Activated CD4-positive, alpha-beta T cell treated with anti-CD3 and anti-CD28 coated beads, Interleukin-2, Interleukin-6, amounts not matched to agents 100 ng/mL and 50 ng/mL, durations not matched to agents 16 hours and 8 hours (primary cell): Measurements from ENCODE around the gene ADNP.
"Not testable (repeated sequence)": the region's sequence is repeated elsewhere in the genome, so short reads cannot be mapped to it uniquely, and the experiment has no call there.

Source experiments
- DNase-seq: peaks from one replicate; pipeline ENCODE4 v3.0.0-alpha.2; 2020

The ADNP gene

DNA sequence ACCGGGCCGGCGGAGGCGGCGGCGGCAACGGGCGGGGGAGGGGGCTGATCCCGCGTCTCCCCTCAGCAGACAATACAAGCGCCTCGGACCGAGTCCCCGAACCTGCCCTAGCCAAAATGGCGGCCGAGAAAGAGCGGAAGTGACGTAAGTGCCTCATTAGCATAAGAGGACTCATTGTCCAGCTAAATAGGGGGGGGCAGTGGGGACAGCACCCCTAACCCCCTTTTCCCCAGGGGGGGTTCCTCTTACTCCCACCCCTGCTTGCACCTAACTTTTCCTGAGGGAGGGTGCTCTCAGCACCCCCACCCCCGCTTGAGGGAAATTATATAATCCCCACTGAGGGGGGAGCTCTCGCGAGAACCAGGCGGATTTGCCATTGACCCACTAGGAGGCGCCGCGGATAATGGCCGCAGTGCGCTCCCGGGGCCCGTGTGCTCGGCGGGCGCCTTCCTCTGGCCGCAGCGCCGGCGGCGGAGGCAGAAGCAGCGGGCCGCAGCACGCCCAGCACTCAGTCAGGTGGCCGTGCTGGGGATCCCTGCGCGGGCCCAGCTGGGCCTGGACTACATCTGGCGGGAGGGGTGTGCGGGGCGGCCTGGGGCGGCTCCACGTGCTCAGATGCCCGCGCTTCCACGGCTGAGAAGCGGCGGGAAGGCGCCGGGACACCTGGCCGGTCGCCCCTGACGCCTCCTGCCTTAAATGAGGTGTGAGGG is at the start of gene ADNP:
Gene ADNP, minus strand, starts transcription at position 132 of the 710 bp plus-strand sequence. CDS start 27,441 bp downstream, outside the sequence.
- peak; percentile 92 for DNase-seq

DNA sequence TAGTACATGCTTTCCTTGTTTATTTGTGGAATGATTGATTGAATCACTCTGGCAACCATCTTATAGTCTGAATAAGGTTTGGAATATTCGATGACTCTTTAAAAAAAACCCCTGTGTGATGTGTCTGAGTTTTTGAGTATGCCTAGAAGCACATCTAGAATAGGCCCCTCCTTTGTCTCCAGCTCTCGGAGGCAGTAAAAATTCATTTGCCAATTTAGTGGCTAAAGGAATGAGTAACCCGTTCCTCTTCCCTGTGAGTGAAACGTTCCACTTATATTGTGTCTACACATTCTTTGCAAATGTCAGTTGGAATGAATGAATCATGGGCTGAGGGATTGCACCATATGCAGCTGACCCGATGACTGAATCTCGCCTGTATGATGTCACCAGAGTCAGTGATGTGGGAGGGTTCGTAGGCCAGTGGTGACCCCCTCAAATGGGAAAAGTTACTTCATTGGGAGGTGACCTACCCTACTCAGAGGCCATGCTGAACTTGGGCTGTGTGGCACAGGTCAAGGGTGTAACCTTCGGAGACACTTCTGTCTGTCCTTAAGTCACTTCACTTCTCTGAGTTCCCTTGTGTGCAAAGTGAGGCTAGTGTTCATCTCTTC is 48.9 kb upstream of the ADNP start:
- DNase-seq: peak; percentile 65

DNA sequence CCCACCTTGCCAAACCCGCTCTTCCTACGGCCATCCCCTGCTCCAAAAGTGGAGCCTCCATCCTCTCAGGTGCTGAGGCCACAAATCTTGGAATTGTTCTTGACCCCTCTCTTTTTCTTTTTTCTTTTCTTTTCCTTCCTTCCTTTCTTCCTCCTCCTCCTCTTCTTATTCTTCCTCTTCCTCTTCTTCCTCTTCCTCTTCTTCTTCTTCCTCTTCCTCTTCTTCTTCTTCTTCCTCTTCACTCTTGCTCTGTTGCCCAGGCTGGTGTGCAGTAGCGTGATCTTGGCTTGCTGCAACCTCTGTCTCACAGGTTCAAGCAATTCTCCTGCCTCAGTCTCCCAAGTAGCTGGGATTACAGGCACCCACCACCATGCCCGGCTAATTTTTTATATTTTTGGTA is 47.3 kb upstream of the ADNP start:
- DNase-seq: not testable (repeated sequence)

DNA sequence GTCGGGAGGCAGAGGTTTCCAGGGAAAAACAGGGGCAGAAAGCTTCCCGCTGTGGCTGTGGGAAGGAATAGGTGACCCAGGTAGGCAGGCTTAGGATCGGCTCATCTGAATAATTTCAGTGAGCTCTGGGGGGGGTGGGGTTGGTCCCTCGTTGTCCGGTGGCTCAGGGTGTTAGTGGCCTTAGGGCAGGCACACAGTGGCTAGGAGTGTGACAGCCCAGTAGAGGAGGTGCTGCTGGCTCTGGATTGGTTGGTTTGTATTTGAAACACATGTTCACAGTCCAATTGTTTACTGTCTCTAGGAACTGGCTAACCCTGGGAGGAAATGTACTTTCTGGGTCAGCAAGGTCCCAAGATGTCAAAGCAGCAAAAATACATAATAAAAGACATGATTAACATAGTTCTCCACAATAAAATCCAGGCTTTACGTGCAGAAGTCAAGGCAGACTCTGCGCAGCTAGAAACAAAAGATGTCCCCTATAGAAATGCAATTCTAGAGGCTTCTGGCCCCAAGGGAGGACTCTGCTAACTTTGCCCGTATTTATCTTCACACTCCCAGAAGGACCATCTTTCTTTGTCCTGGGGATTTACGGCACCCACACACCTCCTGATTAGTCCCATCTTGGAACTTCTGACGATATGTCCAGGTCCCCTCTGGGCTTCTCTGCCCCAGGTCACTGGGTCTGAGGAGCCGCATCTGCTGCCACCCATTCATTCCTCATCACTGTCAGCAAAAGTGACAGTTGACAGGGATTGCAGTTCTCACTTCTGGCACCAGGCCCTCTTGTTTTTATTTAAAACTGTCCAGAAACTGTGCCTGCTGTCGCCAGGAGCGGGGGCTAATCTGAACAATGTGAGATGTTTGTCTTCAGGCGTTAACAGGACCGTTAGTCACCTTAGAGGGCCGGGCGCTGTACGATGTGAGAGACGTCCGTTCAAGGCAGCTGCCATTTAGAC is 46.1 kb upstream of the ADNP start:
- DNase-seq: no peak

DNA sequence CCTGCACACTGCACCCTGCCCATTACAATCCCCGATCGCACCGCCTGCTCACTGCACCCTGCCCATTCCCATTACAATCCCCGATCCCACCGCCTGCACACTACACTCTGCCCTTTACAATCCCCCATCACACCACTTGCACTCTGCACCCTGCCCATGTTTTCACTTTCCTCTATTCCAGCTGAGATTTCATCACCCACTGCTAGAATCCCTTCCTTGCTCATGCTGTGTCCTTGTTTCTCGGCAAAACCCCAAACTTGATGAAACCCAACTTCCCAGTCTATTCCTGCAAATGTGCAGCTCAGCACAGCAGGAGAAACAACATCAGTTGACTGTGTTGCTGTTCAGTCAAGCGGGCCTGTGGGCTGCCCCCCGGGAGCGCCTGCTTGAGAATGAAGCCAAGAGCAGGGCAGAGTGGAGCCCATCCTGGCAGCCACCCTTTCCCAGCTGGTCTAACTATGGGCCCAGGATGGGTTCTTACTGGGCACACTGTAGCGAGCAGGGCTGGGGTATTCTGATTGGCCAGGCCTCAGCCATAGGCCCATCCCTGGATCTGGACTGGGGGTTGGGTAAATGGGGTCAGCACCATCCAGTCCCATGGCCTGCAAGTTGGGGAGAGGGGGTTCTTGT is 44.6 kb upstream of the ADNP start:
- DNase-seq: no peak

DNA sequence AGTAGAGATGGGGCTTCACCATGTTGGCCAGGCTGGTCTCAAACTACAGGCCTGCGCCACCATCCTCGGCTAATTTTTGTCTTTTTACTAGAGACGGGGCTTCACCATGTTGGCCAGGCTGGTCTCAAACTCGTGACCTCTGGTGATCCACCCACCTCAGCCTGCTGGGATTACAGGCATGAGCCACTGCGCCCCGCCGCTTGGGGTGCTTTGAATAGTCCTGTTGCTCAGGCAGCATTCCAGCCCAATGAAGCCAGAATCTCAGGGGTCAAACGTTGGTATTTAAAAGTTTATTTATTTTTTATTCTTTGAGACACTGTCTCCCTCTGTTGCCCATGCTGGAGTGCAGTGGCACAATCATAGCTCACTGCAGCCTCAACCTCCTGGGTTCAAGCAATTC is 38.7 kb upstream of the ADNP start:
- DNase-seq: no peak

DNA sequence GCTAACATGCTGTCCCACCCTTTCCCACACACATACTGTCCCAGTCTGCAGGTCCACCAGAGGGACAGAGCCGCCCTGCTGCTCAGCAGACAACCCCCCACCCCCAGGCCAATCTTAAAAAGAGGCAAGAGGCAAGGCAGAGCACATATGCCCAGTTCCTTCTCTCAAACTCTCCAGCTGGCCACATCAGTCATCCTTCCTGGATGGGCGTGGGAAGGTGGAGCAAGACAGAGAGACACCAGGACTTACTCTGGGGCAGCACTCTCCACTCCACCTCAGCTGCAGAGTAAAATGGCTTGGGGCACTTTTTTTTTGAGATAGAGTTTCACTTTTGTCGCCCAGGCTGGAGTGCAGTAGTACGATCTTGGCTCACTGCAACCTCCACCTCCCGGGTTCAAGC is 38.2 kb upstream of the ADNP start:
- no peak for DNase-seq

DNA sequence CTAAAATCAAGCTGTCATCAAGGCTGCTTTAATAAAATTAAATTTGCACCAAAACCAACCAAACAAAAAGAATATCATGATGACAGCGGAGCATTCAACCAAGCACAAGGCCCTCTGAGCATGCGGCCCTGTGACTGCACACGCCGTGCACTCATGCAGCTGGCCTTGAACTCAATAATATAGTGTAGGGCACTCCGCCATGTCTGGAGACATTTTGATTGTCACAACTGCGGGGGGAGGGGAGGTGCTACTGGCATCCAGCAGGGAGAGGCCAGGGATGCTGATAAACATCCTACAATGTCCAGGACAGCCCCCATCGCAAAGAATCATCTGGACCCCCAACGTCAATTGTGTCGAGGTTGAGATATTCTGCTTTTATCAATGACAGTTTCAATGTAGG is 37.1 kb upstream of the ADNP start:
- DNase-seq: no peak

DNA sequence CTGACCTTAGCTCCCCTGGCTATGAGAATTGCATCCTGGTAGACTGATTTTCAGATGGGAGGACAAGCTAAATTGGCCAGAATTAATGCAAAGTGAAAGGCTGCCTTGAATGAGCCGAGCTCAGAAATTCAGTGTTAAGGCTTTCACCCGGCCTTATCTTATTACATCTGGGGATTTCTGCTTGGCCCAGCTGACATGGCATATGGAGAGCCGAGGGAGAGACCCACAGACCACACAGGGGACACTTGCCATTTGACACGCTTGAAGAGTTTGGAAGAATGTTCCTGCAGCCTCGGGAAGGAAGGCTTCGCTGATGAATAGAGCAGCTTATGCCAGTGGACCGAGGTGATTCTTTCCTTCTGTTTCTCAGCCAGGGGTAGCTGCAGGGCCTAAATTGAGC is 36.3 kb upstream of the ADNP start:
- DNase-seq: no peak

DNA sequence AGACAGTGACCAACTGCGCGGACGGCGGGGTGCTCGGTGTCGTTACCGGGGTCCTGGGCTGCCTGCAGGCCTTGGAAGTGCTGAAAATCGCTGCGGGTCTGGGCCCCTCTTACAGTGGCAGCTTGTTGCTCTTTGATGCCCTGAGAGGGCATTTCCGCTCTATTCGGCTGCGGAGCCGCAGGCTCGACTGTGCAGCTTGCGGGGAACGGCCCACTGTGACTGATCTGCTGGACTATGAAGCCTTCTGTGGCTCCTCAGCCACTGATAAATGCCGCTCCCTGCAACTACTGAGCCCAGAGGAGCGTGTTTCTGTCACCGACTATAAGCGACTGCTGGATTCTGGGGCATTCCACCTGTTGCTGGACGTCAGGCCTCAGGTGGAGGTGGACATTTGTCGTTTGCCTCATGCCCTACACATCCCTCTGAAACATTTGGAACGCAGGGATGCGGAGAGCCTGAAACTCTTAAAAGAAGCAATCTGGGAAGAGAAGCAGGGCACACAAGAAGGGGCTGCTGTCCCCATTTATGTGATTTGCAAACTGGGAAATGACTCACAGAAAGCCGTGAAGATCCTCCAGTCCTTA is 28.4 kb upstream of the ADNP start:
- DNase-seq: no peak

DNA sequence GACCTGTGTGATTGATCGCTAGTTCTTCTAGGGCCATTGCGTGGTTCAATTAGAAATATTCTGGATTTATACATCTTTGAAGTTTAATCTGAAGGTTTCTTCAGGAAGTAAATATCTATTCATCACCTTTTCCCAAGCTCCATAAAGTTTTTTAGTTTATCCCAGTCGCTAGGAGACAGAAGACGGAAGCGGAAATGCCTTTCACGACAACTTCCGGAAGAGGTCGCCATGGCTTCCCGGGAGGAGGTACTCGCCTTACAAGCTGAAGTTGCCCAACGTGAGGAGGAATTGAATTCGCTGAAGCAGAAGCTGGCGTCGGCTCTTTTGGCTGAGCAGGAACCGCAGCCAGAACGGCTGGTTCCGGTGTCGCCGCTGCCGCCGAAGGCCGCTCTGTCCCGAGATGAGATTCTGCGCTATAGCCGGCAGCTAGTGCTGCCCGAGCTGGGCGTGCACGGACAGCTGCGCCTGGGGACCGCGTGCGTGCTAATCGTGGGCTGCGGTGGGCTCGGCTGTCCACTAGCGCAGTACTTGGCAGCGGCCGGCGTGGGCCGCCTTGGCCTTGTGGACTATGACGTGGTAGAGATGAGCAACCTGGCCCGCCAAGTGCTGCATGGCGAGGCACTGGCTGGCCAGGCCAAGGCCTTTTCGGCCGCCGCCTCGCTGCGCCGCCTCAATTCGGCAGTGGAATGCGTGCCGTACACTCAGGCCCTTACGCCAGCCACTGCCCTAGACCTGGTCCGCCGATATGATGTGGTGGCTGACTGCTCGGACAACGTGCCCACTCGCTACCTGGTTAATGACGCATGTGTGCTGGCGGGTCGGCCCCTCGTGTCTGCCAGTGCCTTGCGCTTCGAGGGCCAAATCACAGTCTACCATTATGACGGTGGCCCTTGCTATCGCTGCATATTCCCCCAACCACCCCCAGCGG is 27.6 kb upstream of the ADNP start, which contains the start of gene MOCS3:
Gene MOCS3, plus strand, starts transcription at position 204 of the 928 bp plus-strand sequence. Its CDS starts 25 bp downstream, at position 229.
- peak; percentile 88 for DNase-seq

DNA sequence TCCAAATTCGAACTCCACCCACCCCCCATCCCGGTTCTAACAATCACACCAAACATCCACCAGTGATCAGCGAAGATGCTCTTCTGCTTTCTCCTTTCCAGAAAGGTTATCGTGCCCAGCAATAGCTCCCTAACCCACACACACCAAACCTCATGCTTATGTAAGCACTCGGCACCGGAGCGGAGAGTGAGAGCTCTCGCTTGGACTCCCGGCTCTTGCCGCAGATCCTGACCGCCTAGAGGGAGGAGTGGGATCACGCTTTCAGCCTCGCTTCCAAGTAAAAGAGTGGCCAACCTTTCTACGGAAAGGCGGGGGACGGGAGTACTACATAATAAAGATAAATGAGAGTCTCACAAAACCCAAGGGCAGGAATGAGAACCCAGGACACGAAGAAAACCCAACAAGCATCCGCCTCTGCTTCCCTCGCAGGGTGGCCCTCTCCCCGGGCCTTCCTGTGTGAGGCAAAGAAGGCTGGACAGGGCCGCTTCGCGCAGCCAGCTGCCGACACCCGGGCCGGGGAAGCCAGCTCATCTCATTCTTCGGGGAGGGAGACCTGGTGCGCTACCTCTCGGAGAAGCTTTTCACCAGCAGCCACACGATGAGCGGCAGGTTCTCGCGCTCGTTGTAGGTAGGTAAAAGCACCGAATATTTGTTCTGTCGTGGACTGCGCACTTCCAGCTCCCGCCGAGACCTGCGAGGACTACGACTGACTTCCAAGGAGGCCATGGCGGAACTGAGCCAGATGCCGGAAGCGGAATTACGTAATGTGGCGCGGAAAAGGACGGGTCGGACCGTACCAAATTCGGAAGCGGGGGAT is 26.8 kb upstream of the ADNP start, which contains the start of gene DPM1:
Gene DPM1, minus strand, starts transcription at position 735 of the 817 bp plus-strand sequence. Its CDS starts 9 bp downstream, at position 726.
- DNase-seq: peak; percentile 90

DNA sequence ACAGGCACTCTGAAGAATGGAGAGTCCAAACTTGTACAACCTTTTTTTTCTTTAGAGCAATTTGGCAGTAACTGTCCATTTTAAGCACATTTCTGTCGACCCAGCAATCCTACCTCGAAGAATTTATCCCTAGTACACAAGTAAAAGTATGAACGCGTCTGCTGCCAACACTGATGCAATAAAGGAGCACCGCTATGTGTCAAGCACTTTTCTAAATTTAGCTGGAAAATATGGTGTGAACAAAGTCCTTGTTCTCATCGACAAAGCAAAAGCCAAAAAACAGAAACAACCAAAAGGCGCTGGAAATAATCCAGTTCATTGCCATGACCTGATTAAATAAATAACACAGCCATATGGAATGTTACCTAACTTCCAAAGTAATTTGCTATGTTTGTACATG is 26.0 kb upstream of the ADNP start:
- DNase-seq: no peak

DNA sequence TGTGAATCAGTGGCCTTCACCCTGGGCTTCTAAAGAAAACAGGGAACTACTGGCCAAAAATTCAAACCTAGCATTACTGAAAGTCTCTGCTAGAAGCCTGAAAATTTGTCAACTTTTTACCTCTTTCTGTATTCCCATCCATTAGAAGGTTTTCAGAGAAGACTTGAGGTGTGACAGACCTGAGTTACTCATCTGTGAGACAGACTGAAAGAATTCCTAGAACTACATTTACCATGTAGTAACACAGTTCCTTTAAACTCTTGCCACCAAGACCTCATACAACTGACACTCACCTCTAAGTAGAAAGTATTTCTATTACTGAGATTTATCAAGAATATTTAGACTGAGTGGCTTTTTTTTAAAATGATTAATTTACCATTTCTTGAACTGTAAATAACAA is 22.6 kb upstream of the ADNP start:
- peak; percentile 6 for DNase-seq

DNA sequence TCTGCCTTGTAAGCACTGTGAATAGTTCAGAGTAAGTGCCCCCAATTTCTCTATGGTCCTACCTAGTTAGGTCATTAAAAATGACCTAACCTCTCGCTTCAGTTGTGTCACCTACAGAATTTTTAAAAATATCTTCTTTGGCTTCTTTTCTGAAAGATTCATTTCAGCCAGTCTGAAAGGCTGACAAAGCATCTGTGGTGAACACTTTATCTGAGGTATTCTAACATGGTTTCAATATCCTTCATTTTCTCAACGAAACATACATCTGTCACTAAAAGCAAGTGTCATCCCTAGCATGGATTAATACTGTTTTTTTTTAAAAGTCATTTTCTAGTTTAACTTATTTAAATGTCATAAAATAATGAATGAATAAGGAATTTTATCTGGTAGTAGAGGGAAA is 22.0 kb upstream of the ADNP start:
- peak; percentile 6 for DNase-seq

DNA sequence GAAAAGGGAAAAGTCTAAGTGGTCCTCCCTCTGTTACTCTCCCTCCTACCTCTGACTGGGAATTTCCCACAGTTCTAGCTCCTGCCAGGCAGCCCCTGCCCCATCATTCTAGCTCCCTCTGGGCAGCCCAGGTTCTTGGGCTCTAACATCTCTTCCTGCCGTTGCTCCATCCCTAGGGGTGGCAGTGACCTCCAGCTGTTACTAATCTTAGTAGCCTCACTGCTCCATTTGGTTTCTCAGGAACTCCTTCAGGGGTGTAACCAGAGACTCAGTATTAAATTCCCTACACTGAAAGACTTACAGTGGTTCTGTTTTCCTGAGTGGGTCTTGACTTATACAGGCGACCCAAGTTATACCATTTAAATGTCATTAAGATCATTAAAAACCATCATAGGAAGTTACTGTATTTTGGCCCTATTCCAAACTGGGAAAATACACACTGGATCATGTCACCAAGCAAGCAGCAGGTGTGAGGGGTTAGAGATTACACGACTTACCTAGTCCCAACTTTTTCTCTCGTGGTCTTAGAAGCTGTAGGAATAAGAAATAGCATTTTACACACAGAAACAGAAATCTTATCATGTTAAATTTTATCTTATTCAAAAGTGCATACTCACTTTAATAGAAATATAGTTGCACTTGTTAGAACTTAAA is 17.0 kb upstream of the ADNP start:
- no peak for DNase-seq

DNA sequence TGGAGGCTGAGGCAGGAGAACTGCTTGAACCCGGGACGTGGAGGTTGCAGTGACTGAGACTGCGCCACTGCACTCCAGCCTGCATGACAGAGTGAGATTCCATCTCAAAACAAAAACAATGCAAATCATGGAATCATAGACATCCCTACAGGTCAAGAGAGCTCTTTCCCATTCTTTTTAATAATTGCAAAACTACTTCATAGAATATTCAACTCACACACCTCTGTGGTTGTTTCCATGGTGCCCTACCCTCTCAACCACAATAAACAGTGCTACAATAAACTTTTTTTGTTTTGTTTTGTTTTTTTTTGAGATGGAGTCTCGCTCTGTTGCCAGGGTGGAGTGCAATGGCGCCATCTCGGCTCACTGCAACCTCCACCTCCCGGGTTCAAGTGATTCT is 11.8 kb upstream of the ADNP start:
- DNase-seq: no peak

DNA sequence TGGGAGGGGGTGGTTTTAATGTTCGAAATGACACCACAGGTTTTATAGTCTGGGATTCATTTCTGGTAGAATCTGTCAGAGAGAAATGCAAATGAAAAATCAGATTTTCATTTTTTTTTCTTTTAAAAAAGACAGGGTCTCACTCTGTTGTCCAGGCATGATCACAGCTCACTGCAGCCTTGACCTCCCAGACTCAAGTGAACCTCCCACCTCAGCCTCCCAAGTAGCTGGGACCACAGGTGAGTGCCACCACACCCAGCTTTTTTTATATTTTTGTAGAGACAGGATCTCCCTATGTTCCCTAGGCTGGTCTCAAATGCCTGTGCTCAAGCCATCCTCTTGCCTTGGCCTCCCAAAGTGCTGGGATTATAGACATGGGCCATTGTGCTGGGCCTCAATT is 2.4 kb upstream of the ADNP start:
- no peak for DNase-seq

DNA sequence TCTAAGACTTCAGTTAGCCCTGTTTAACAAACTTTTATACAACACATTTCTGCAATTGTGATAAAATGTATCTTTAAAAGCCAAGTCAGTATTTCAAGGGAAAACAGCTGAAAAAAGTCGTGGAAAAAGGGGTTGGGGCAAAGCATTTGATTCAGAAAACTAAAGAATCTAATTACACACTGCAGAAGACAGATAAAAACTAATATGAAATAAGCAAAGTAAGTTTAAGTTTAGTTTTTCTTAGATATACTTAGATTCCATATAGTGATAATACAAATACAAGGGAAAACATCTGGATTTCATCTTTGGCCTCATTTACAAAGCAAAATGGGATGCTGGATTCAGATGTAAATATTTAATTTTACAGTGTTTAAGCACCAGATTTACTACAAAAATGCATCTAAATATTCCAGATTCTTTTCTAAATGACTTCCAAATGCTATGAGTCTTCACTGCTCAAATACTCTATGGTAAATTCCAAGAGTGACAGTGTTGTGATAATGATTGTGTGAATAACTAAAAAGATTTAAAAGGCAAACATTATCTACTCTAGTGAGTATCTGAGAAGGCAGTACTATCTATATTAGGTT is 1.5 kb upstream of the ADNP start:
- DNase-seq: no peak
